ENCODE data around the gene GNA12.

DNA sequence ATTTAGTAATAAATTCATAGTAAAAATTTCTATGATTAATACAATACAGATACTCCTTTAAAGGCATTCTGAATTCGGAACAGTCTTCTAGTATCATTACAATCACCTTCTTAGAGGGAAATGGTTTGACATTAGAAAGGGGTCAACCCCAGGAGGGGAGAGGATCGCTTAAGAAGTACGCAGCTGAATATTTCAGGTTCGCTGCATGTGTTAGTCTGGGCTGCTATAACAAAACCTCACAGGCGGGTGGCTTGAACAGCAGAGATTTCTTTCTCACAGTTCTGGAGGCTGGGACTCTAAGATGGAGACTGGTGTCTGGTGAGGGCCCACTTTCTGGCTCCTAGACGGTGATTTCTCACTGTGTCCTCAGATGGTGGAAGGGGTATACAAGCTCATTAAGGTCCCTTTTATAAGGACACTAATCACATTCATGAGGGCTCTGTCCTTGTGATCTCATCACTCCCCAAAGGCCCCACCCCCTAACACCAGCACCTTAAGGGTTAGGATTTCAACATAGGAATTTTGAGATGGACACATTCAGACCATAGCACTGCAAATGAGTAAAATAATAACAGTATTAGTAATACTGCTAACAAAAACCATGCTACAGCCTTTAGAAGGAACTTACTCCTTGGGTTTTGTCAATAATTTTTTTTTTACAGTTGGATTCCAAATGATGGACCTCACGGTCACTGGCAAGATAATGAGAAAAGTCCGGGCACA, 34.0 kb downstream of the GNA12 start:
- no peak for TF ChIP-seq TAF1 (IDR thresholded peaks at IDR 0.05; ENCODE audit: low read depth, low read length)
- no peak for TF ChIP-seq POLR2A (IDR thresholded peaks at IDR 0.05; ENCODE audit: low read depth, low read length)
- TF ChIP-seq POLR2AphosphoS5 (IDR thresholded peaks at IDR 0.05; ENCODE audit: low read depth, low read length), result no peak
- no peak for TF ChIP-seq PAX5 (IDR thresholded peaks at IDR 0.05; ENCODE audit: insufficient read depth, low read length, severe bottlenecking)

Measured in GM12891 (cell line).